GM19043 (cell line): ENCODE results near the gene MAST3.

ENCODE experiments used
- ATAC-seq: cut with Tn5 transposase; IDR thresholded peaks from one replicate; pipeline ENCODE4 v1.9.1; 2021; ENCODE audit warnings: low read depth; ENCODE audit not compliant: unreplicated experiment

The MAST3 gene

DNA sequence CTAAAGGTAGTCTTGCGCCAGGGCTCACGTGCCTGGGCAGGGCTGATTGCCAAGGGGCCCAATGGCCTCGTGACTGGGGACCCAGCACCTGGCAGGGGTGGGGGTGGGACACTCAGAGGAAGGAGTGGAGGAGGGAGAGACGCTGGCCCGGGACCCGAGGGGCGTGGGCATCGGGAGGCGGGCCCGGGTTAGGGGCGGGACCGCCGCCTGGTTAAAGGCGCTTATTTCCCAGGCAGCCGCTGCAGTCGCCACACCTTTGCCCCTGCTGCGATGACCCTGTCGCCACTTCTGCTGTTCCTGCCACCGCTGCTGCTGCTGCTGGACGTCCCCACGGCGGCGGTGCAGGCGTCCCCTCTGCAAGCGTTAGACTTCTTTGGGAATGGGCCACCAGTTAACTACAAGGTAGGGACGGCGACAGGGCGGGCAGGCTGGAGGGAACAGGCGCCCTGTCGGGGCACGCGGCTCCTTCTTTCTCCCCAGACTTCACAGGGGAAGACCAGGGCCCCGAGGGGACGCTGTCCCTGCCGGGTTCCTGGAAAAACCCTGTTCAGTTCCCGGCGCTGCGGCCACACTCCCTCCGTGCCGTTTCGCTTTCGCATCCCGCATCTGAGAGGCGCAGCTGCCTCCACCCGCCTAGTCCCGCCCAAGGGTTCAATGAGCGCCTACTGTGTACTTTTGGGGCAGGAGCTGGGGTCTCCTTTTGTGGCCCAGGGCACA, 76.2 kb downstream of the MAST3 start, which contains the start of gene IFI30:
IFI30 (plus strand) TSS at position 242 of the 717 bp plus-strand sequence; CDS start at position 271, 29 bp downstream.
- peak; percentile 44 for ATAC-seq

DNA sequence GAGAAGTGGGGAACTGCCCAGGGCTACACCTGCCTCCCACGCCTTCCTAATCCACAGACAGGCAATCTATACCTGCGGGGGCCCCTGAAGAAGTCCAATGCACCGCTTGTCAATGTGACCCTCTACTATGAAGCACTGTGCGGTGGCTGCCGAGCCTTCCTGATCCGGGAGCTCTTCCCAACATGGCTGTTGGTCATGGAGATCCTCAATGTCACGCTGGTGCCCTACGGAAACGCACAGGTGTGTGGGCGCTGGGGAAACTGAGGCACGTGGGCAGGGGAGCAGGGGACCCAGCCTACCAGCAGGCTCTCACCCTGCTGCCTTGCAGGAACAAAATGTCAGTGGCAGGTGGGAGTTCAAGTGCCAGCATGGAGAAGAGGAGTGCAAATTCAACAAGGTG, 77.4 kb downstream of the MAST3 start:
- ATAC-seq, result no peak

DNA sequence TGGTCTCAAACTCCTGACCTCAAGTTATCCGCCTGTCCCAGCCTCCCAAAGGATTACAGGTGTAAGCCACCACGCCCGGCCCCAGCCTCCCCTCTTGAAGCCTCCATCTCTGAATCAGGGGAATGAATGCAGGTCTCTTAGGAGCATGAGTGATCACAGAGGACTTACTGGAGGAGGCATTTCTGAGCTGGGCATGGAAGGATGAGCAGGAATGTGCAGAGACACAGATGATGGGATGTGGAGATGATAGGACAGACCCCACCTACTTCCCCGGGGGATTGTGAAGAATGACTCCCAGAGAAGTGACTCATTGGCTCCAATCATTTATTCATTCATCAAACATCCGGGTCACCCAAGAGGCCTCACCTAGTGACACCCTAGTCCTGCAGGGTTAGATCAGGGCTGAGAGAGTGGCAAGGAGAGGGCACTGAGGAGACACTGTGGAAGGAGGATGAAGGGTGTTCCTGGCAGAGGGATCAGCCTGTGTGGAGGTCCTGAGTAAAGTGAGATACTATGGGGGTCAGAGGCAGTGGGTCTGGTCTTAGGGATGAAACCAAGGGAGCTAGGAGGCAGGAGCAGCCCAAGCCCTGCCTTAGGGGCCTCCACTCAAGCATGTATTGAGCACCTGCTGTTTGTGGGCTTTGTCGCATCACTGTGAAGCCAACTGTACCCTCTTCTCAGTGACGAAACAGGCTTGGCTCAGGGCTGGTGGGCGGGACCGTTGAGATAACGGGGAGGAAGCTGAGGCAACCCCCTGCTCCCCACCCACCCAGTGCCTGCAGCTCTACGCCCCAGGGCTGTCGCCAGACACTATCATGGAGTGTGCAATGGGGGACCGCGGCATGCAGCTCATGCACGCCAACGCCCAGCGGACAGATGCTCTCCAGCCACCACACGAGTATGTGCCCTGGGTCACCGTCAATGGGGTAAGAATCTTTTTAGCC, 79.1 kb downstream of the MAST3 start:
- no peak for ATAC-seq

DNA sequence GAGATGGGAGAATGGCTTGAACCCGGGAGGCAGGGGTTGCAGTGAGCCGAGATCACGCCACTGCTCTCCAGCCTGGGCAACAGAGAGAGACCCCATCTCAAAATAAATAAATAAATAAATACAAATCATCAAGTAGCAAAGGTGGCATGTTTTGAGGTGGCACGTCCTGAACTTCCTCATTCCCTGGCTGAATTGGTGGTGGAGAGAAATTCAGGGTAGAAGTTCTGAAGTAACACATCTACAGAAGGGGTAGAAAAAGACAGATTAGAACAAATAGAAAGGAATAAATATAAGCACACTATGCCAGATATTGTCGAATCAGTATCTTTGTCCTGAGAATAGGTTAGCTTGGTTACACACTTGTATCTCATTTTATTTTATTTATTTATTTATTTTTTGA, 82.4 kb downstream of the MAST3 start:
- ATAC-seq, result no peak

DNA sequence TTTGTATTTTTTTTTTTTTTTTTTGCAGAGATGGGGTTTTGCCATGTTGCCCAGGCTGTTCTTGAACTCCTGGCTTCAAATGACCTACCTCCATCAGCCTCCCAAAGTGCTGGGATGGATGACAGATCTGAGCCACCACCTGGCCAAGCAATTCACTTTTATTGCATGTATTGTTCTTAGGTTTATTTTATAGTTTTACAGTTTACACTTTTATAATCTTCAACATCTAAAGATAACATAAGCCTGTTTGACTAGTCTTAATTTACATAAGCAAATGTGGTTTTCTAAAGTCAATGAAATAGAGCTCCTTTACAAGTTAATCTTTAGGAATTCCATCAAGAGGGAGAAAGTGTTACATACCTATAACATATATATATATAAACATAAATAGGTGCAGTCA, 86.0 kb downstream of the MAST3 start:
- no peak for ATAC-seq

DNA sequence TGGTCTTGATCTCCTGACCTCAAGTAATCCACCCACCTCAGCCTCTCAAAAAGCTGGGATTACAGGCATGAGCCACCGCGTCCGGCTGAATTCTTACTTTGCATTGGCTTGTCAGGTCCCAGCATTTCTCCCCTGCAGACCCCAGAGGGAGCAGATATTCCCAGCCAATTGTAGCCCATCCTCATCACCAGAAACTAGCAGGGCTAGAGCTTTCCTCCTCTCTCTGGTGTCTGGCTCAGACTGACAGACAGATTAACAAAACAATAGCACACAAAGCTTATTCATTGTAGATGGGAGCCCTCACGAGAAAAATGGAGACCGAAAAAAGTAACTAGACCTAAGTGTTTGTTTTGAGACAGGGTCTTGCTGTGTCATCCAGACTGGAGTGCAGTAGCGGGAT, 88.0 kb downstream of the MAST3 start:
- no peak for ATAC-seq

DNA sequence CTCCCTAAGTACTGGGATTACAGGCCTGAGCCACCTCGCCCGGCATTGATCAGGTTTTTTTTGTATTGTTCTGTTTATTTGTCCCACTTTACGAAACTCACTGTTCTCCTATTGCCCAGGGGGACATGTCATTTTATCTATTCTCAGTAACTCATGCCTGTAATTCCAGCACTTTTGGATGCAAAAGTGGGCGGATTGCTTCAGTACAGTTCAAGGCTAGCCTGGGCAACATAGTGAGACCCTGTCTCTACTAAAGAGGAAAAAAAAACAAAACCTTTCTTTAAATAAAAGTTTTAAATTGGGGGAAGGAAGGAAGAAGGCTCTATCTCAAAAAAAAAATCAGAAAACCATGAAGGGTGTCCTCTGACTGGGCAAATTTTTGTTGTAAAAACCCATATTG, 92.7 kb downstream of the MAST3 start:
- no peak for ATAC-seq

DNA sequence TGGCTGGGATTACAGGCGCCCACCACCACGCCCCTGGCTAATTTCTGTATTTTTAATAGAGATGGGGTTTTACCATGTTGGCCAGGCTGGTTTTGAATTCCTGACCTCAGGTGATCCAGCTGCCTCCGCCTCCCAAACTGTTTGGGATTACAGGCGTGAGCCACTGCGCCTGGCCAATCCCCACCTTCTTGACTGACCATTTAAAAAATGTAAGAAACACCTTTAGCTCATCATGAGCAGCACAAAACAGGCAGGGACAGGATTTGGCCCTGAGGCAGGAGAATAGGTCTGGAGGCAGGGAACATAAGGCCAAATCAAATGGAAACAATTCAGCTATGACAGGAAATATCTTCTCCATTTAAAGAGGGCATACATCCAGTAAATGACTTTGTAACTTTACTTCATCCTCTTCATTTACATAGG, 94.1 kb downstream of the MAST3 start:
- ATAC-seq, result no peak

DNA sequence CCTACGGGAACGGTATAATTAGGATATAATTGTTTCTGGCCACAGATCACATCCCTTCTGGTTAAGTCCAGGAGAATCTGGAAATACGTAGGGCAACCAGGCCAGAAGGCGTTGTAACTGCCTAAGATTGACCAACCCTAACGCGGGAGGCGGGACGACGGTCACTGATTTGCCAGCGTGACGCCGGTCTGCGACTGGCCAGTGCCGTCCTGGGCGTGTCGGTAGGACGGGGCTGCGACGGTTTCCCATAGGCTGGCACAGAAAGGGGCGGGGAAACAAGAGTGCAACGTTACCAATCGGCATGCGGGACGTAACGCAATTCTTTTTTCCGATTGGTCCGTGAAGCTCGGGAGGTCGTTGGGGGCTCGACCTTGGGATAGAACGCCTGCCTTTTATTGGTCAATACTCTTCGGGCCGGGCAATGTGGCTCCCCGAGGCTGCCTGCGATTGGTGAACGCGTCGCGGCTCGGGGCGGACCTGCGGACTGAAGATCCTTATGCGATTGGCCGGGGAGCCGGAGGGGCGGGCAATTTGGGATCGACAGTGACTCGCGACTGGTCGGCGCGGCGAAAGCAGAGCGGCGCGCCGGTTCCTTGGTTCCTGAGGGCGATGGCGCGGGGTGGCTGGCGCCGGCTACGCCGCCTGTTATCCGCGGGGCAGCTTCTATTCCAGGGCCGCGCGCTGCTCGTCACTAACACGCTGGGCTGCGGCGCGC, 95.3 kb downstream of the MAST3 start, which contains the start of gene MPV17L2:
MPV17L2 (plus strand) TSS at position 546 of the 715 bp plus-strand sequence; CDS start at position 610, 64 bp downstream.
- ATAC-seq, result peak; percentile 88

DNA sequence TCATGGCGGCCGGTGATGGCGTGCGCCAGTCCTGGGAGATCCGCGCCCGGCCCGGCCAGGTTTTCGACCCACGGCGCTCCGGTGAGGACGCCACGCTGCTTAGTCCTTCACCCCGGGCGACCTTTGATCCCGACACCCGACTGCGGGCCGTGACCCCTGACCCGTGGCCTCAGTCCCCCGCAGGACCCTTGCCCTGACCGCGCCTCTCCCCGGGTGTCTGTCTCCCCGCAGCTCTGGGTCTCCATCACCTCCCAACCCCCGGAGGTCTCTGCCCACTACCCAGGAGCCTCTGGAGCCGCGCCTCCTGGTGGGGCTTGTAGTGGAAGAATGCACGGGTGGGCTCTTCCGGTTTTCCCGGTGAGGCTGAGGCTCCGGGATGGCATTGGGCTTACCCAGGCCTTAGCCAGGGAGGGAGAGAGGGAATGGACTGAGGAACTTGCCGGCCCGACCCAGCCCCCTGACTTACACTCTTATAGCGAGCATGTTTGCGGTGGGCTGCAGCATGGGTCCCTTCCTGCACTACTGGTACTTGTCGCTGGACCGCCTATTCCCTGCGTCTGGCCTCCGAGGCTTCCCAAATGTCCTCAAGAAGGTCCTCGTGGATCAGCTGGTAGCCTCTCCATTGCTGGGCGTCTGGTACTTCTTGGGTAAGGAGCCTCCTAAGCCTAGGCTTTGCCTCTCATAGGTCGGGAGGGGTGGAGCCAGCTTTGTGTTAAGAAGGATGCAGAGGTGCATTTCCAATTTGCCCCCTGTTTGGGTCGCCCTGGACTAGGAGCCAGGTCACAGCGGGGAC, 96.0 kb downstream of the MAST3 start:
- ATAC-seq, result no peak

DNA sequence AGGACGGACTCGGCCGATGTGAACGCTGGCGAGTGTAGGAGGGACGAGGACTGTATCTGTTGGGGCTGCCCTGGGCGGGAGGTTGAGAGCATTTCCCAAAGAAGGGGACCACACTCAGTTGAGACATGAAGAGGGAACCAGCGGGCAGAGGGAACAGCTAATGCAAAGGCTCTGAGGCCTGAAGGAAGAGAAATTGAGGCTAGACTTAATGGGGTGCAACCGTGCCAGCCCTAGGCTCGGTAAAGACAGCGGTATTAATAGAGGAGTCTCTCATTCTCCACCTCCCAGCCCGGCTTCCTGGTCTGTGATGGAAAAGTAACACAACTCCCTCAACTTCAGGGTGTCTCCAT, 96.6 kb downstream of the MAST3 start:
- ATAC-seq, result no peak

DNA sequence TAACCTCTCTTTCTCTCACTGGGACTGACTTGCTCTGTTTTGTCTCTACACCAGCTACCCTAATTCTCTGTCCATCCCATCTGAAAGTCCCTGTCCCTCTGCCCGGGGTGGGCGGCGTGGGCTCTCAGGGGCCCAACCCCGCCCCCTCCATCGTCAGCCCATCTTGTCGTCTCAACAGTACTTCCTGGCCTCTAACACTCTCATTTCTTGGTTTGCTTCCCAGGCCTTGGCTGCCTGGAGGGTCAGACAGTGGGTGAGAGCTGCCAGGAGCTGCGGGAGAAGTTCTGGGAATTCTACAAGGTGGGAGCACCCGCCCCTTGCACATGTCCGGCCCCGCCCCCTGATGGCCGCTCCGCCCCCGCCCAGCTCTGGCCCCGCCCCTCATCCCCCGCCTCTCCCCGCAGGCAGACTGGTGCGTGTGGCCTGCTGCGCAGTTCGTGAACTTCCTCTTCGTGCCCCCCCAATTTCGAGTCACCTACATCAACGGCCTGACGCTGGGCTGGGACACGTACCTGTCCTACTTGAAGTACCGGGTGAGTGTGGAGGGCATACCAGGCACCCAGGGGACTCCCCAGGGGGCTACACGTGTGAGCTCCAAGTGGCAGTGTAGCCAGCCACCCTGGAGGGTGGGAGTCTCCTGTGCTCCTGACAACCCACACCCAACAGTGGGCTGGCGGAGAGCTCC, 97.1 kb downstream of the MAST3 start:
- no peak for ATAC-seq

DNA sequence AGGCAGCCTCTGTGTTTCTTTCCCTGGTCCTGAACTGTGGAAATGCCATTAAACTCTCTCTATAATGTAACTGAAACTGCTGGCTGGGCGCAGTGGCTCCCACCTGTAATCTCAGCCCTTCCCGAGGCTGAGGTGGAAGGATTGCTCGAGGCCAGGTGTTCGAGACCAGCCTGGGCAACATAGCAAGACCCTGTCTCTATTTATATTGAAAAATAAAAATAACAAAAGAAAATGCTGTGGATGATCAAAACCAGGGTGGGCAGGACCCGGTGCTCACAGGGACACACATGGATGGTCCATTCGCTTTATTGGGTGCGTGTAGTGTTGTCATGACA, 98.9 kb downstream of the MAST3 start:
- ATAC-seq, result no peak

DNA sequence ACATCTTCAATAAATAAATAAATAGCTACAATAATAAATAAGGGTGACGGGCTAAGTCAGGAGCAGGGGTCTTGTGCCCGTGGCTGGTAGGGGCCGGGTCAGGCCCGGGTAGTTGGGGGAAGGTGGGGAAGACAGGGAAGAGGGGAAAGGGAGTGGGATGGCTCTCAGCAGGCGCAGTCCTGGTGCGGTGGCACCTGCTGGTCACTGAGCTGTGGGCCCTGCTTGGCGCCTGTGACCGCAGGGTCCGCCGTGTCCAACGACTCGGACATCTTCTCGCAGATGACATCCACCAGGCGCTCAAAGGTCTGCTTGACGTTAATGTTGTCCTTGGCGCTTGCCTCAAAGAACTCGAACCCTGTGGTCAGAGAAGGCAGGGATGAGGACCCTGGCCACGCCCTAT, 99.7 kb downstream of the MAST3 start:
- no peak for ATAC-seq

DNA sequence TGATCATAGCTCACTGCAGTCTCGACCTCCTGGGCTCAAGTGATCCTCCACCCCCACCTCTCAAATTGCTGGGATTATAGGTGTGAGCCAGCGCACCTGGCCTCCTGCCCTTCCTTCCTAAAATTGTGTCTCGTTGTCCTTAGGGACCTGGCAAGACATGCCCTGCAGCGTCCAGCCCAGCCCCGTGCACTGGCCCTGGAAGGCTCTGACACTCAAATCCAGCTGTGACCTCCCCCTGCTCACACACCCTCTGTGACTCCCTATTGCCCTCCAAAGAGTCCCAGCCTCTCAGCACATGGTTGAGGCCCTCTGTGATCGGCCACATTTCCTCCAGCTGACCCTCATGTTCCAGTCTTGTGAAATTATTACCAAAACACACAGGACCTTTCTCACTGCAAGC, 100.4 kb downstream of the MAST3 start:
- ATAC-seq, result no peak

DNA sequence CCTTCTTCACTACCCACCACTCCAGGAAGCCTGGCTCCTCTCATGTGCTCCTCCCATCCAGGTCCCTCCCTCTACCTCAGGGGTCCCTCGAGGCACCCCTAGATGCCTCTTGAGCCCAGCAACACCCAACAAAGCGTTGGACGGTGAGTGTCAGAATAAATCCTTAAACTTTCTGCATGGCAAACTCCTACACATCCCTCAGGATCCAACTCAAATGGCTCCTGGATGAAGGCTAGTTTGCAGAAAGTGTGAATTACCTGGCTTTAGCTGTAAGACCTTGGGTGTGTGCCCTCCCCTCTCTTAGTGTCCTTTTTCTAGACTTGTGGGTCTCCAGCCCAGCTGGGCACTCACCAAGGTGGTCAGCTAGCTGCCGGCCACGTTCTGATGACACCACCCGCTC, 100.8 kb downstream of the MAST3 start:
- no peak for ATAC-seq
